Fibroblast of the conjunctiva (primary cell): ENCODE data around the gene ASIC1.

Experiments used
- DNase-seq: peaks from one replicate; pipeline ENCODE4 v3.0.0-alpha.2; 2010; ENCODE audit warnings: low read depth

ASIC1 gene

GRCh38 chr12:50107416-50108268 lies 50.2 kb downstream of the ASIC1 start:
- no peak for DNase-seq

GRCh38 chr12:50109319-50109718 lies 51.9 kb downstream of the ASIC1 start:
- no peak for DNase-seq

- no peak for DNase-seq
Measured at GRCh38 chr12:50110127-50110761, 52.8 kb downstream of the ASIC1 start.

- no peak for DNase-seq
Measured at GRCh38 chr12:50110762-50111351, 53.5 kb downstream of the ASIC1 start.

- no peak for DNase-seq
Measured at GRCh38 chr12:50111395-50111692, 53.9 kb downstream of the ASIC1 start.

GRCh38 chr12:50111693-50112455 lies 54.5 kb downstream of the ASIC1 start, which contains the start of gene COX14:
COX14 (plus strand) TSS chr12:50112236; CDS start chr12:50120044, 7,808 bp downstream.
- peak; percentile 99 for DNase-seq

GRCh38 chr12:50112456-50113218 lies 55.2 kb downstream of the ASIC1 start:
- DNase-seq: no peak

GRCh38 chr12:50117057-50117622 lies 59.7 kb downstream of the ASIC1 start:
- no peak for DNase-seq

- no peak for DNase-seq
Measured at GRCh38 chr12:50119387-50119786, 62.0 kb downstream of the ASIC1 start.

GRCh38 chr12:50120521-50120920 lies 63.1 kb downstream of the ASIC1 start:
- no peak for DNase-seq

GRCh38 chr12:50120953-50121352 lies 63.6 kb downstream of the ASIC1 start:
- DNase-seq: no peak

- no peak for DNase-seq
Measured at GRCh38 chr12:50121641-50122040, 64.2 kb downstream of the ASIC1 start.

- no peak for DNase-seq
Measured at GRCh38 chr12:50123203-50123602, 65.8 kb downstream of the ASIC1 start.

GRCh38 chr12:50127546-50127945 lies 70.2 kb downstream of the ASIC1 start:
- DNase-seq: no peak

GRCh38 chr12:50129290-50129689 lies 71.9 kb downstream of the ASIC1 start:
- DNase-seq: no peak

- peak; percentile 56 for DNase-seq
Measured at GRCh38 chr12:50132505-50133135, 75.2 kb downstream of the ASIC1 start.
